Measurements from ENCODE around the gene LAMA5.

The LAMA5 gene

GRCh38 chr20:62333820-62334595 is 33.1 kb downstream of the LAMA5 start:
- Histone ChIP-seq H3K27me3 (ENCODE audit: low read length) (no peaks in the 10 kb centered on the region), H4K20me1 (ENCODE audit: low read depth, low read length) (no peaks in the 10 kb centered on the region), H3K9me3 (ENCODE audit: insufficient read depth, low read length) (peaks cover 6% of the 10 kb centered on the region; the same call in 1 of the 2 replicates), H3K27ac (ENCODE audit: low read depth, low read length) (no peak overlapping the region), H3K4me3 (ENCODE audit: insufficient read depth, low read length, poor library complexity, severe bottlenecking) (no peak overlapping the region), H3K9me2 (replicated peaks; ENCODE audit: insufficient read depth, low read length) (no peaks in the 10 kb centered on the region), H3K79me2 (ENCODE audit: insufficient read depth, low read length) (no peaks in the 10 kb centered on the region), H3K4me2 (ENCODE audit: low read depth, low read length, poor library complexity, severe bottlenecking) (no peak overlapping the region), H3F3A (ENCODE audit: insufficient read depth) (peaks cover 10% of the 10 kb centered on the region; the same call in 1 of the 2 replicates), H3K36me3 (ENCODE audit: low read length) (no peaks in the 10 kb centered on the region), H3K9ac (ENCODE audit: low read length) (no peak overlapping the region), H2AFZ (ENCODE audit: low read depth, low read length, severe bottlenecking) (no peak overlapping the region)
- no peak for TF ChIP-seq EZH2phosphoT487 (conservative IDR thresholded peaks at IDR 0.05; ENCODE audit: low read length)
- TF ChIP-seq CTCF (IDR thresholded peaks at IDR 0.05; ENCODE audit: insufficient read depth, low read length, poor library complexity, severe bottlenecking): no peak

- Histone ChIP-seq H3K4me3 (ENCODE audit: insufficient read depth, low read length, poor library complexity, severe bottlenecking) (no peak overlapping the region), H3F3A (ENCODE audit: insufficient read depth) (peaks cover 10% of the 10 kb centered on the region; the same call in 1 of the 2 replicates), H3K27ac (ENCODE audit: low read depth, low read length) (no peak overlapping the region), H3K9ac (ENCODE audit: low read length) (no peak overlapping the region), H3K9me3 (ENCODE audit: insufficient read depth, low read length) (peaks cover 6% of the 10 kb centered on the region; the same call in 1 of the 2 replicates), H2AFZ (ENCODE audit: low read depth, low read length, severe bottlenecking) (no peak overlapping the region), H3K27me3 (ENCODE audit: low read length) (no peaks in the 10 kb centered on the region), H3K36me3 (ENCODE audit: low read length) (no peaks in the 10 kb centered on the region), H3K79me2 (ENCODE audit: insufficient read depth, low read length) (no peaks in the 10 kb centered on the region), H3K9me2 (replicated peaks; ENCODE audit: insufficient read depth, low read length) (no peaks in the 10 kb centered on the region), H3K4me2 (ENCODE audit: low read depth, low read length, poor library complexity, severe bottlenecking) (no peak overlapping the region), H4K20me1 (ENCODE audit: low read depth, low read length) (no peaks in the 10 kb centered on the region)
- TF ChIP-seq EZH2phosphoT487 (conservative IDR thresholded peaks at IDR 0.05; ENCODE audit: low read length) (no peak), CTCF (IDR thresholded peaks at IDR 0.05; ENCODE audit: insufficient read depth, low read length, poor library complexity, severe bottlenecking) (no peak)
These were observed 33.9 kb downstream of the LAMA5 start for GRCh38 chr20:62332989-62333819.

GRCh38 chr20:62332421-62332820 is 34.7 kb downstream of the LAMA5 start:
- Histone ChIP-seq H3K79me2 (ENCODE audit: insufficient read depth, low read length) (no peaks in the 10 kb centered on the region), H3K9me2 (replicated peaks; ENCODE audit: insufficient read depth, low read length) (no peaks in the 10 kb centered on the region), H3K9ac (ENCODE audit: low read length) (no peak overlapping the region), H4K20me1 (ENCODE audit: low read depth, low read length) (no peaks in the 10 kb centered on the region), H3F3A (ENCODE audit: insufficient read depth) (peaks cover 5% of the 10 kb centered on the region; the same call in 1 of the 2 replicates), H3K9me3 (ENCODE audit: insufficient read depth, low read length) (peaks cover 6% of the 10 kb centered on the region; the same call in 1 of the 2 replicates), H3K4me3 (ENCODE audit: insufficient read depth, low read length, poor library complexity, severe bottlenecking) (no peak overlapping the region), H3K4me2 (ENCODE audit: low read depth, low read length, poor library complexity, severe bottlenecking) (no peak overlapping the region), H3K36me3 (ENCODE audit: low read length) (no peaks in the 10 kb centered on the region), H3K27me3 (ENCODE audit: low read length) (no peaks in the 10 kb centered on the region), H3K27ac (ENCODE audit: low read depth, low read length) (no peak overlapping the region), H2AFZ (ENCODE audit: low read depth, low read length, severe bottlenecking) (no peak overlapping the region)
- TF ChIP-seq EZH2phosphoT487 (conservative IDR thresholded peaks at IDR 0.05; ENCODE audit: low read length) (no peak), CTCF (IDR thresholded peaks at IDR 0.05; ENCODE audit: insufficient read depth, low read length, poor library complexity, severe bottlenecking) (no peak)

Data from SU-DHL-6 (cell line).